RCC 7860 (cell line): Measurements from ENCODE around the gene TBX10.

Experiments used
- DNase-seq: peaks from one replicate; pipeline ENCODE4 v3.0.0-alpha.2; 2015; ENCODE audit warnings: low spot score
- FAIRE-seq: peaks from 2 replicates; lab custom pipeline; 2012; peaks lifted over from hg19 to GRCh38; lab: Jason Lieb, UNC

Gene TBX10

GRCh38 chr11:67582011-67582410, 57.6 kb downstream of the TBX10 start:
- DNase-seq (no peak), FAIRE-seq (no peak)

GRCh38 chr11:67581469-67581868, 58.1 kb downstream of the TBX10 start:
- peak; percentile 6 for DNase-seq
- no peak for FAIRE-seq
